Smooth muscle cell of trachea (primary cell): ENCODE data around the gene GPX8. TPM values are rescaled to one million over a fixed set of nuclear protein-coding genes. Genes with fewer than 3 reads are reported as not detected.

Experiments
- total RNA-seq: library from RNA; depleted of rRNA; stranded (reverse); fragments of >200 nt; gene quantifications from 2 replicates; pipeline ENCODE4 v1.2.1, GENCODE V29; 2014

Gene GPX8
- 124 and 134 TPM in 2 replicates for total RNA-seq

GRCh38 chr5:55159763-55160492 lies at the start of gene GPX8:
Gene GPX8 (plus strand): TSS chr5:55160171. CDS start chr5:55160193, 22 bp downstream.

GRCh38 chr5:55172937-55173686 lies 13.1 kb downstream of the GPX8 start, which contains the start of gene CDC20B:
Gene CDC20B (minus strand): TSS chr5:55173177. CDS start chr5:55173000, 177 bp downstream.

Other genes starting within 250 kb of the GPX8 start
- gene ESM1, start 174.6 kb upstream of the GPX8 start, total RNA-seq: 3.3 and 8.0 TPM in 2 replicates
- gene GZMK, start 135.9 kb upstream of the GPX8 start, total RNA-seq: not detected in 2 replicates
- not detected in 2 replicates for gene GZMA, start 57.5 kb upstream of the GPX8 start, total RNA-seq
- under 0.01 TPM in 1 of 2 replicates, not detected in the other for gene CDC20B, start 13.0 kb downstream of the GPX8 start, total RNA-seq
- gene MCIDAS, start 67.1 kb downstream of the GPX8 start, total RNA-seq: not detected in 2 replicates
- 0.17 TPM in 1 of 2 replicates, not detected in the other for gene CCNO, start 73.4 kb downstream of the GPX8 start, total RNA-seq
- 38.4 and 55.1 TPM in 2 replicates for gene DHX29, start 147.5 kb downstream of the GPX8 start, total RNA-seq
- gene MTREX, start 147.8 kb downstream of the GPX8 start, total RNA-seq: 87.3 and 149 TPM in 2 replicates